B cell (primary cell): ENCODE measurements around the gene ACSF2. TPM values are rescaled to one million over a fixed set of nuclear protein-coding genes. Genes with fewer than 3 reads are reported as not detected.

Source experiments
- ATAC-seq: fragments of 200-7000 bp; cut with Tn5 transposase; one replicate; pipeline ENCODE4 v1.10.0; 2021; ENCODE audit warnings: low read depth, mild to moderate bottlenecking, moderate number of reproducible peaks, moderate library complexity
- CTCF ChIA-PET: fragments of 350-600 bp; sonication (Branson Sonifier 250); formaldehyde crosslinking; loops from one replicate; lab custom pipeline; 2021; ENCODE audit warnings: antibody characterized with exemption, inconsistent platforms; lab: Charles Lee
- POLR2A ChIA-PET: fragments of 350-600 bp; sonication (Branson Sonifier 250); formaldehyde crosslinking; loops from one replicate; lab custom pipeline; 2021; ENCODE audit warnings: antibody characterized with exemption; lab: Charles Lee
- DNase-seq: peaks from one replicate; pipeline ENCODE4 v3.0.0; 2013
- H2AFZ ChIP-seq: 2 replicates; pipeline ENCODE4 v1.6.1; 2012; ENCODE audit warnings: mild to moderate bottlenecking, low read depth, low read length; ENCODE audit not compliant: insufficient read depth, poor library complexity, severe bottlenecking
- H3K27ac ChIP-seq, 2 donors: 1 replicate in 1 of 2; 2 replicates in 1 of 2; pipeline ENCODE4 v1.5.1; 2012 to 2013; ENCODE audit warnings: low read length in 2 of 2, mild to moderate bottlenecking in 2 of 2, moderate library complexity in 1 of 2
- H3K27me3 ChIP-seq, 4 experiments: fragments of 200-600 bp in 1 of 4; sonication (generic) in 1 of 4; replicated peaks in 1 of 4; 1 replicate in 2 of 4; 2 replicates in 2 of 4; pipeline versions ENCODE4 v1.6.1 to v1.7.0; 2013 to 2016; ENCODE audit warnings: low read length in 3 of 4, mild to moderate bottlenecking in 2 of 4, mixed read lengths in 1 of 4, moderate library complexity in 1 of 4; ENCODE audit not compliant: insufficient read depth in 4 of 4, control insufficient read depth in 3 of 4; ENCODE audit errors: control extremely low read depth in 1 of 4
- H3K36me3 ChIP-seq, 2 experiments: replicated peaks in 1 of 2; 1 replicate in 1 of 2; 2 replicates in 1 of 2; pipeline versions ENCODE4 v1.6.1 to v1.7.1; 2013; ENCODE audit warnings: low read length in 1 of 2; ENCODE audit not compliant: insufficient read depth in 2 of 2, control insufficient read depth in 1 of 2; ENCODE audit errors: control extremely low read depth in 1 of 2, extremely low read depth in 1 of 2
- H3K4me1 ChIP-seq, 2 donors: fragments of 200-600 bp in 1 of 2; sonication (generic) in 1 of 2; 1 replicate in 1 of 2; 2 replicates in 1 of 2; pipeline versions ENCODE4 v1.5.1 to v1.6.1; 2013 to 2017; ENCODE audit warnings: low read length in 2 of 2; ENCODE audit not compliant: control insufficient read depth in 2 of 2, insufficient read depth in 2 of 2
- H3K4me2 ChIP-seq: replicated peaks from 2 replicates; pipeline ENCODE3; 2012; ENCODE audit warnings: mild to moderate bottlenecking, low read depth, low read length; ENCODE audit not compliant: poor library complexity, severe bottlenecking
- H3K4me3 ChIP-seq, 5 experiments: fragments of 200-600 bp in 1 of 5; sonication (generic) in 1 of 5; 1 replicate in 3 of 5; 2 replicates in 2 of 5; pipeline versions ENCODE4 v1.5.1 to v1.7.0; 2011 to 2016; ENCODE audit warnings: low read length in 4 of 5, mild to moderate bottlenecking in 4 of 5, low read depth in 2 of 5, control low read depth in 1 of 5, moderate library complexity in 1 of 5; ENCODE audit not compliant: insufficient read depth in 1 of 5; ENCODE audit errors: control extremely low read depth in 1 of 5, extremely low read depth in 1 of 5
- H3K79me2 ChIP-seq: fragments of 200-600 bp; sonication (generic); one replicate; pipeline ENCODE4 v1.6.0; 2016; ENCODE audit warnings: low read length; ENCODE audit not compliant: control insufficient read depth, insufficient read depth
- H3K9ac ChIP-seq: fragments of 200-600 bp; sonication (generic); 2 replicates; pipeline ENCODE4 v1.6.1; 2017; ENCODE audit warnings: mild to moderate bottlenecking, low read length, moderate library complexity
- H3K9me3 ChIP-seq, 3 donors: one replicate each; pipeline versions ENCODE4 v1.6.1 to v1.7.1; 2013; ENCODE audit warnings: low read length in 2 of 3; ENCODE audit not compliant: control insufficient read depth in 2 of 3, insufficient read depth in 1 of 3; ENCODE audit errors: control extremely low read depth in 1 of 3
- H4K20me1 ChIP-seq: 2 replicates; pipeline ENCODE4 v1.6.0; 2012; ENCODE audit warnings: mild to moderate bottlenecking, low read length; ENCODE audit not compliant: insufficient read depth, control insufficient read depth, poor library complexity, severe bottlenecking
- H3K27ac Mint-ChIP-seq: one replicate; pipeline ENCODE4 v1.8.0; 2021; ENCODE audit warnings: mixed read lengths
- H3K27me3 Mint-ChIP-seq: one replicate; pipeline ENCODE4 v1.8.0; 2021; ENCODE audit warnings: mixed read lengths
- H3K4me1 Mint-ChIP-seq: one replicate; pipeline ENCODE4 v1.8.0; 2021; ENCODE audit warnings: mixed read lengths
- H3K4me3 Mint-ChIP-seq: one replicate; pipeline ENCODE4 v1.8.0; 2021; ENCODE audit warnings: mixed read lengths
- H3K9me3 Mint-ChIP-seq: one replicate; pipeline ENCODE4 v1.8.0; 2022; ENCODE audit warnings: mixed read lengths; ENCODE audit not compliant: insufficient read depth
- EZH2 ChIP-seq: IDR thresholded peaks from 2 replicates; pipeline ENCODE4 v1.6.1; 2012; ENCODE audit warnings: borderline replicate concordance, low read depth, mild to moderate bottlenecking, moderate library complexity, low read length; ENCODE audit not compliant: insufficient read depth, poor library complexity, severe bottlenecking
- WGBS: methylation state at CpG from one replicate; pipeline ENCODE4 v1.1.5; 2013; ENCODE audit warnings: missing lambda C conversion rate; ENCODE audit not compliant: insufficient coverage; 5-methylcytosine and 5-hydroxymethylcytosine counted together
- intact Hi-C: fragments of 100-400 bp; cut with micrococcal nuclease; formaldehyde crosslinking; loops from one replicate; pipeline ENCODE4 v1.10.0; 2022
- polyA plus RNA-seq: library from polyadenylated mRNA; depleted of rRNA; stranded (reverse); fragments of >200 nt; gene quantifications from 2 replicates; pipeline ENCODE4 v1.2.3, GENCODE V29; 2012
- total RNA-seq, 2 donors: library from RNA; stranded (reverse); fragments of 120-200 nt in 1 of 2; gene quantifications; 1 replicate in 1 of 2; 2 replicates in 1 of 2; pipeline versions ENCODE4 v1.2.3 to v1.2.4, GENCODE V29; 2013 to 2022
- TF ChIP-seq, protein P1 (sequence below): fragments of 200-600 bp; IDR thresholded peaks from one replicate; pipeline ENCODE4 v1.8.0; 2022; ENCODE audit warnings: antibody characterized with exemption, mild to moderate bottlenecking

ACSF2 gene
- total and polyA plus RNA-seq, 2 donors (not counting 1 experiment from before 2014, with no cell fraction given), result 59.6 to 66.1 TPM

DNA sequence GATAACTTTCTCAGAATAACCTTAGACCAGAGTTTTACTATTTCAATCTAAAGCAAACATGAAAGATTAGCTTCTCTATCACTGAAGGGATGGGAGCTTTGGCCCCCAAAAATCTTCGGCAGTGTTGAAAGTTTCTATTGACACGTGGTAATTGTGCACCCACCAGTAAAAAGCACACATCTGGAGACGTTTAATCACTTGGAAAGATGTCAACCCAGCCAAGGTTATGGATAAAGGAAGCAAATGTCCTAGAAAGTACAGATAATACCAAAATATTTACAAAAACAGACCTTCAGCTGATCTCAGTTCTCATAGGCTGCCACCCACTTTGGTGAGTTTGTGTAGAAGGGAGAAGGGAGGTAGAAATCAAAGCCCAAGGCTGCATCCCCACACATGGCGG is 87.5 kb downstream of the ACSF2 start:
- H4K20me1 ChIP-seq, result no peaks in the 10 kb centered on the region
- CTCF ChIA-PET, result no interaction called here
- peaks cover 7 to 13% of the 10 kb centered on the region in 2 donors for H3K4me1 ChIP-seq
- intact Hi-C loops, result no loop called here
- H3K4me3 ChIP-seq, result no peak overlapping the region
- no peak overlapping the region for H3K9ac ChIP-seq
- H3K79me2 ChIP-seq, result no peaks in the 10 kb centered on the region
- H3K27ac ChIP-seq, result no peak overlapping the region
- POLR2A ChIA-PET, result interaction anchor here (0.6 kb wide), 1 partner anchor 128 kb away, joined by 3 read pairs; no protein-coding TSS in a partner anchor
- H3K9me3 Mint-ChIP-seq, result no peaks in the 10 kb centered on the region
- H3K4me1 Mint-ChIP-seq, result peaks cover 23% of the 10 kb centered on the region
- ATAC-seq, result no peak
- H3K36me3 ChIP-seq, result no peaks in the 10 kb centered on the region
- DNase-seq, result no peak
- H3K4me2 ChIP-seq, result no peak overlapping the region
- H3K9me3 ChIP-seq, result no peaks in the 10 kb centered on the region
- H3K27ac Mint-ChIP-seq, result no peak overlapping the region
- WGBS, result 83% methylated on average over 1 of the region's 4 CpGs
- no peak for TF ChIP-seq EZH2
- TF ChIP-seq, protein P1, sequence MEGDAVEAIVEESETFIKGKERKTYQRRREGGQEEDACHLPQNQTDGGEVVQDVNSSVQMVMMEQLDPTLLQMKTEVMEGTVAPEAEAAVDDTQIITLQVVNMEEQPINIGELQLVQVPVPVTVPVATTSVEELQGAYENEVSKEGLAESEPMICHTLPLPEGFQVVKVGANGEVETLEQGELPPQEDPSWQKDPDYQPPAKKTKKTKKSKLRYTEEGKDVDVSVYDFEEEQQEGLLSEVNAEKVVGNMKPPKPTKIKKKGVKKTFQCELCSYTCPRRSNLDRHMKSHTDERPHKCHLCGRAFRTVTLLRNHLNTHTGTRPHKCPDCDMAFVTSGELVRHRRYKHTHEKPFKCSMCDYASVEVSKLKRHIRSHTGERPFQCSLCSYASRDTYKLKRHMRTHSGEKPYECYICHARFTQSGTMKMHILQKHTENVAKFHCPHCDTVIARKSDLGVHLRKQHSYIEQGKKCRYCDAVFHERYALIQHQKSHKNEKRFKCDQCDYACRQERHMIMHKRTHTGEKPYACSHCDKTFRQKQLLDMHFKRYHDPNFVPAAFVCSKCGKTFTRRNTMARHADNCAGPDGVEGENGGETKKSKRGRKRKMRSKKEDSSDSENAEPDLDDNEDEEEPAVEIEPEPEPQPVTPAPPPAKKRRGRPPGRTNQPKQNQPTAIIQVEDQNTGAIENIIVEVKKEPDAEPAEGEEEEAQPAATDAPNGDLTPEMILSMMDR, result no peak
- no peak overlapping the region for H3K4me3 Mint-ChIP-seq
- H2AFZ ChIP-seq, result no peak overlapping the region
- H3K27me3 ChIP-seq, result peaks cover 0 to 7% (median 2%) of the 10 kb centered on the region in 4 experiments
- H3K27me3 Mint-ChIP-seq, result no peaks in the 10 kb centered on the region

DNA sequence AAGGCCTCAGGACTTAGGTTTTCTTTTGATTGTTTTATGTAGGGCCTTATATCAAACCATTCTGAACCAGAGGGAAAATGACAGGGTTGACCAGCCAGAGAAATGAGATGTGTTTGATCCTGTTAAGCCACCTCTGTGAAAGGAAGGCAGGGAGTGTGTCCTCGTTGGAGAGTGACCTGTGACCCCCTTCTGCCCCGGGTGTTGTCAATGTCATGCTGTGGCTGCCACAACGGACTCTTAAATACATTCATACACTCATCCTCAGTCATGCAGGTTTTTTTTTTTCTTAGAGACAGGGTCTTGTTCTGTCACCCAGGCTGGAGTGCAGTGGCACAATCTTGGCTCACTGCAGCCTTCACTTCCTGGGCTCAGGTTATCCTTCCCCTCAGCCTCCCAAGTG is 88.4 kb downstream of the ACSF2 start:
- DNase-seq (no peak), ATAC-seq (no peak)
- no CpG with 5 or more reads among the region's 3 CpGs for WGBS
- ChIA-PET CTCF (no interaction called here), POLR2A (no interaction called here)
- H3K4me1 Mint-ChIP-seq, result peaks cover 15% of the 10 kb centered on the region
- Histone ChIP-seq H3K9me3 (no peaks in the 10 kb centered on the region), H3K4me2 (no peak overlapping the region), H3K27me3 (no peaks in the 10 kb centered on the region), H4K20me1 (no peaks in the 10 kb centered on the region), H3K79me2 (no peaks in the 10 kb centered on the region), H3K4me3 (no peak overlapping the region), H3K36me3 (no peaks in the 10 kb centered on the region), H3K4me1 (peaks cover 0 to 5% of the 10 kb centered on the region in 2 donors), H3K9ac (no peak overlapping the region), H2AFZ (no peak overlapping the region), H3K27ac (no peak overlapping the region)
- TF ChIP-seq EZH2, result no peak
- TF ChIP-seq, protein P1, result no peak
- no peaks in the 10 kb centered on the region for H3K27me3 Mint-ChIP-seq
- no peaks in the 10 kb centered on the region for H3K9me3 Mint-ChIP-seq
- intact Hi-C loops, result no loop called here
- no peak overlapping the region for H3K27ac Mint-ChIP-seq
- H3K4me3 Mint-ChIP-seq, result no peak overlapping the region
